Measurements from ENCODE around the gene SLC38A10.

The SLC38A10 gene

DNA sequence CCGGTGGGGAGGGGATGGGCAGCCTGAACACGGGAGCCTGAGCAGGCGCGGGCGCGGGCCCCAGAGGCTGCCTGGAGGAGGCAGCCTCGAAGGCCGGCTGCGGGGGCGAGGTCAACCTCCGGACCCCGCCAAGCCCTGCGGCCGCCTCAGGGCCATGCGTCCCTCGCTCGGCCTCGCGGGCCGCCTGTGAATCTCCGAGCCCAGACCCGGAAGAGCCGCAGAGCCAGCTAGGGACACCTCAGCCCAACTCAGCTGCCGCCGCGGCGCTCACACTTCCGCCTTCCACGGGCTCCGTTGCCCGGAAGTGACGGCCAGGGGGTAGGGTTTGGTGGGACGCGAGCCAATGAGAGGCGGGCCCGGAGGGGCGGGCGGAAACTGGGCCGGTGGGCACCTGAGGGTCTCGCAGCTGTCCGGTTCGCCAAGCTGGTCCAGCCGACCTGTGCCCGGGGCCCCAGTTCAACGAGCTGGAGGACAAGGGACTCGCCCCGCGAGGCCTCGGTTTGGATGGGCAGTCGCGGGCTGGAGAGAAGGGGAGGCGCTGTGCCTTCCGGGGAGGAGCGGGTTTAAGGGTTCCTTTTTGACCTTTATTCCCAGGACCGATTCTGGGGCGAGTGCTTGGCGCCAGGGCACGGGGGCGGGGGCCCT lies at the start of gene SLC38A10:
SLC38A10 (minus strand) TSS at position 277 of the 645 bp plus-strand sequence. CDS start 386 bp downstream, outside the sequence.
- H3K4me3 ChIP-seq (ENCODE audit: low read length) = peak within 1 kb of the TSS; percentile 81
- peak; percentile 76 for DNase-seq (ENCODE audit: low read depth)
- TF ChIP-seq, protein P1, sequence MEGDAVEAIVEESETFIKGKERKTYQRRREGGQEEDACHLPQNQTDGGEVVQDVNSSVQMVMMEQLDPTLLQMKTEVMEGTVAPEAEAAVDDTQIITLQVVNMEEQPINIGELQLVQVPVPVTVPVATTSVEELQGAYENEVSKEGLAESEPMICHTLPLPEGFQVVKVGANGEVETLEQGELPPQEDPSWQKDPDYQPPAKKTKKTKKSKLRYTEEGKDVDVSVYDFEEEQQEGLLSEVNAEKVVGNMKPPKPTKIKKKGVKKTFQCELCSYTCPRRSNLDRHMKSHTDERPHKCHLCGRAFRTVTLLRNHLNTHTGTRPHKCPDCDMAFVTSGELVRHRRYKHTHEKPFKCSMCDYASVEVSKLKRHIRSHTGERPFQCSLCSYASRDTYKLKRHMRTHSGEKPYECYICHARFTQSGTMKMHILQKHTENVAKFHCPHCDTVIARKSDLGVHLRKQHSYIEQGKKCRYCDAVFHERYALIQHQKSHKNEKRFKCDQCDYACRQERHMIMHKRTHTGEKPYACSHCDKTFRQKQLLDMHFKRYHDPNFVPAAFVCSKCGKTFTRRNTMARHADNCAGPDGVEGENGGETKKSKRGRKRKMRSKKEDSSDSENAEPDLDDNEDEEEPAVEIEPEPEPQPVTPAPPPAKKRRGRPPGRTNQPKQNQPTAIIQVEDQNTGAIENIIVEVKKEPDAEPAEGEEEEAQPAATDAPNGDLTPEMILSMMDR (conservative IDR thresholded peaks at IDR 0.05; ENCODE audit: low read length) = no peak

DNA sequence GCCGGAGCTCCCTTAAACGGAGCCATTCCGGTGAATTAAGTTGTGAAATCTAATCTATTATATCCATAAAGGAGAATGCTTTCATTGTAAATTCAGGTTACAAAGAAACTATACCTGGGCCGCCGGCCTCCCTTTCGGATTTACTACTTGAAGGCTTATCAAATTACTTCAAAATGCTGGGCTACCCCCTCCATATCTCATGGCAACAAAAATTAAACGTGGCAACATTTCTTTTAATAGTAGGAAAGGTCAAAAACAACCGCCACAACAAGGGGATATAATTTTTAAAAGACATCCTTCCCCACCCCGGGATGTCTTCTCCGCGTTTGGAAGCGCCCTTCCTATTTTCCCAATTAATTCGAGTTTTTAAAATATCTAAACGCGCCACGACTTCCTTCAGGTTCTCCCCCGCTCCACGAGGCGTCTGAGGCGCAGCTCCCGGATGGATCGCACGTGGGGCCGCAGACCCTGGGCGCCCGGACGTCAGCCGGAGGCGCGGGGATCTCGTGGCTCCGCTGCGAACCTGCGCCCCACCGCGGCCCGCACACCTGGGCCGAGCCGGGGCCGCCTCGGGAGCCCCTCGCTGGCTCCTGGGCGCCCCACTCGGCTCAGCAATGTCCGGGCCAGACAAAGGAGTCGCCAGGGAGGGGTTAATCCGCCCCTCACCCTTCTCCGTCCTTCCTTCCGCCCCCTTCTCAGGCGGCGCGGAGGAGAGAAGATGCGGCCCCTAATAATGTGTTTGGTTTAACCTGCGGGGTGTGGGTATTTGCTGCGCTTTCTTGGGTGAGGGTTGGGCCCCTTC lies 47.4 kb upstream of the SLC38A10 start:
- DNase-seq (ENCODE audit: low read depth) = no peak
- H3K4me3 ChIP-seq (ENCODE audit: low read length) = peak overlapping the region; percentile 76
- TF ChIP-seq, protein P1 (conservative IDR thresholded peaks at IDR 0.05; ENCODE audit: low read length) = no peak

DNA sequence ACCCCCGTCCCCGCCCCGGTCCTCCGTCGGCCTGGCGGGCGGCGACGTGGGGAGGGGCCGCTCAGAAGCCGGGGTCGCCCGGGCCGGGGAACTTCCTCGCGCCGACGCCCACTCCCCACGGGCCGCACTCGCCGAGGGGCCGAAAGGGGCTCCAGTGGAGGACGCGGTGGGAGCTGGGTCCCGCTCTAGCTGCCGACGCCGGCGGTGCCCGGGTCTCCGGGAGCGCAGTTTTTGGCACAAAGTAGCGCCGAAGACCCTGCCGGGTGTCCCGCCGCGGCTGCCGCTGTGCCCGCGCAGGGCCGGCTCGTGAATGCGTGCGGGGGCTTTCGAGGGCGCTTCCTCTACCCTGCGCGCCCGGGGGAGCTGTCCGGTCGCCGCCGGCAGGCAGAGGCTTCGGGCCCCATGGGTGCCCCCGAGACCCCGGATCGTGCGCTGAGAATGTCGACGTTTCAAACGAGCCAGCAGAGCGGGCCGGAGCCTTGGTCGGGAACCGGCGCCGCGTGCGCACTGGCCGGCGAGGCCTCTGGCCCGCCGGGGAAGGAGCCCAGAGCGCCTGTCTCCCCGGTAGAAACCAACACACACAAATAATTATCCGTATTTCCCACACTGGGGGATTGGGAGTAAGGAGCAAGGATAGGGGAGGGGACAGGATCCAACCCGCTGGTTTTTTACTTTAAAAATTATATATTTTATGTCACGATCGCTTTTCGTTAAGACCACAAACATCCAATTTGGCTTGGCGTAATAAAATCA lies 46.6 kb upstream of the SLC38A10 start:
- peak overlapping the region; percentile 76 for H3K4me3 ChIP-seq (ENCODE audit: low read length)
- no peak for DNase-seq (ENCODE audit: low read depth)
- TF ChIP-seq, protein P1 (conservative IDR thresholded peaks at IDR 0.05; ENCODE audit: low read length) = no peak

DNA sequence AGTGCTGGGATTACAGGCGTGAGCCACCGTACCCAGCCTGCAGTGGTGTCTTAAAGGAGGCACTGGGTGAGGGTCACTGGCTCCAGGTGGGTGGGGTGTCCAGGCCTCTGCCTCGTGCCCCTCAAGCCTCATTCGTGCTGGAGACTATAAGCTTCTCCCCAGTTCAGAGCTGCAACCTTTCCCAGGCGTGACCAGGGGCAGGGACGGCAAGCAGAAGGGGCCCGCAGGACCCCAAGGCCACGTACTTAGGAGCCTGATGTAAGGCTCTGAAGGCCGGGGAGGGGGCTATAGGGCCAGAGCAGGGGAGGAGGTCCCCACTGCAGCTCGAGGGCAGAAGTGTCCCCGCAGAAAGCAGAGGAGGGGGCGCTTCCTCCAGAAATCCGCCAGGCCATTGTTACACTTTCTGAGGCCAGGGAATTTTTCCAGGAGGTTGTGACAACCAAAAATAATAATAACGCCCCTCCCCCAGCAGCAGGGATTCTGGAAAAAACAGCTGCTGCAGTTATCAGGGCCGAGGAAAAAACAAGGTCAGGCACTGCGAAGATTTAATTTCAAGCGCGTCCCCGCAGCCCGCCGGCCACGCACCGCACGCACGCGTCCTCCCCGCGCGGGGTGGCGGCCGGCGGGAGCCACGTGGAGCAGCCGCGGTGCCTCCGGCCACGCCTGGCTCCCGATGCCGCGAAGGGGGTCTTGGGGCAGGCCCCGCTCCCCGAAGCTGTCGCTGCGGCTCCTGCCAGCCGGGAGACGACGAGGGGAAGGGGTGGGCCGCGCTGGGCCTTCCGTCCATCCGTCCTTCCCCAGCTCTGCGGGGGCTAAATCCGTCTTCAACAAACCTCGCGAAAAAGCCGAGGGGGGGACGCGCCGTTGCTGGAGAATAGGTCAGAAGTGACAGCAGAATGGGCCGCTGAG lies 45.8 kb upstream of the SLC38A10 start:
- TF ChIP-seq, protein P1 (conservative IDR thresholded peaks at IDR 0.05; ENCODE audit: low read length) = no peak
- H3K4me3 ChIP-seq (ENCODE audit: low read length) = peak overlapping the region; percentile 76
- DNase-seq (ENCODE audit: low read depth) = no peak

DNA sequence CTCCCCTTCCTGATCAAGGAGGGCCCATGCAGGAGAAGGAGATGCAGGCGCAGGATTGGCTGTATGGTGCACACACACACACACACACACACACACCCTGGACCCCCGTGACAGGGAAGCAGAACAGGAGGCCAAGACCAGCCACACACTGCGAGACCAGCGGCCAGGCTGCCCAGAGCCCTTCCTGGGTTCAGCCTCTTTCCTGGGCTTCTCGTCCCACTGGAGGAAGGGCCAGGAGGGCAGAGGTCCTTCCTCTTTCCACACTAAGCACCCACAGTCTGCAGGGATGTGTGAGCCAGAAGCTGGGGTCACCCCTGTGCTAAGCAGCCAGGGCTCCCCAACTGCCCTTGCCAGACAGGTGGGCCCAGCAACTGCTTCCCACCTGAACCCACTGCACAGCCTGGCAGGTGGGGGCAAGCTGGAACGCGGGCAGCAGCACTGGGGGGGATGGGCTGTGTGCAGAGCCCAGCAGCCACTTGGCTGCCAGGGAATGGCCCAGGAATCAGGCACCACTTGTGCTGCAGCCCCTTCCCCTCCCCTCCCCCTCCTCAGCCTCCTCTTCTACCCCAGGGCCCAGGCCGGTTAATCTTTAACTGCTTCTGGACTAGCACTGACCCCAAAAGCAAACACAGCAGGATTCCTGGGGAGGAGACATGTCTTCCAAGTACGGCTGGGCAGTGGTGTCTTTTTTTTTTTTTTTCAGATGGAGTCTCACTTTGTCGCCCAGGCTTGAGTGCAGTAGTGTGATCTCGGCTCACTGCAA lies 44.6 kb upstream of the SLC38A10 start:
- no peak for DNase-seq (ENCODE audit: low read depth)
- TF ChIP-seq, protein P1 (conservative IDR thresholded peaks at IDR 0.05; ENCODE audit: low read length) = no peak
- H3K4me3 ChIP-seq (ENCODE audit: low read length) = no peak overlapping the region

DNA sequence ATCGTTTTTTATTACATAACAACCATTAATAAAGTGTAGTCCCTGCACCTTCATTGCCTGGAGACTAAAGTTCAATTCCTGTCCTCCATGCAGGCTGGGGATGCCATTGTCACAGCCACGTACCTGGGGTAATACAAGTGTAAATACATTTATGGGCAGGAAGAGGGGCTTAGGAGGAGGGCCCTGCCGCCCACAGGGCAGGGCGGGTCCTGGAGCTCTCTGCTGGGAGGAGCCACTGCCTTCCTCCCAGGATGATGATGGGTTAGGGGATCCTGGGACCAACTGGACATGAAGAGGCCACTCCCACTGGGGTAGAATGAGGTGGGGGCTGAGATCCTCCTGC lies 44.1 kb upstream of the SLC38A10 start:
- no peak overlapping the region for H3K4me3 ChIP-seq (ENCODE audit: low read length)
- TF ChIP-seq, protein P1 (conservative IDR thresholded peaks at IDR 0.05; ENCODE audit: low read length) = no peak
- no peak for DNase-seq (ENCODE audit: low read depth)

Measured in AG10803 (cell line).